Retinal pigment epithelial cell (primary cell): Measurements from ENCODE around the gene EBF3.

Source experiments
- DNase-seq: peaks from one replicate; pipeline ENCODE4 v3.0.0-alpha.2; 2010; ENCODE audit warnings: low read depth
- H3K4me3 ChIP-seq: 2 replicates; pipeline ENCODE4 v1.5.1; 2011; ENCODE audit warnings: mild to moderate bottlenecking, low read length, control low read depth, moderate library complexity
- TF ChIP-seq, protein P1 (sequence below): conservative IDR thresholded peaks from 2 replicates; pipeline ENCODE4 v1.5.1; 2011; ENCODE audit warnings: low read depth, low read length, control low read depth, inconsistent platforms

The EBF3 gene

DNA sequence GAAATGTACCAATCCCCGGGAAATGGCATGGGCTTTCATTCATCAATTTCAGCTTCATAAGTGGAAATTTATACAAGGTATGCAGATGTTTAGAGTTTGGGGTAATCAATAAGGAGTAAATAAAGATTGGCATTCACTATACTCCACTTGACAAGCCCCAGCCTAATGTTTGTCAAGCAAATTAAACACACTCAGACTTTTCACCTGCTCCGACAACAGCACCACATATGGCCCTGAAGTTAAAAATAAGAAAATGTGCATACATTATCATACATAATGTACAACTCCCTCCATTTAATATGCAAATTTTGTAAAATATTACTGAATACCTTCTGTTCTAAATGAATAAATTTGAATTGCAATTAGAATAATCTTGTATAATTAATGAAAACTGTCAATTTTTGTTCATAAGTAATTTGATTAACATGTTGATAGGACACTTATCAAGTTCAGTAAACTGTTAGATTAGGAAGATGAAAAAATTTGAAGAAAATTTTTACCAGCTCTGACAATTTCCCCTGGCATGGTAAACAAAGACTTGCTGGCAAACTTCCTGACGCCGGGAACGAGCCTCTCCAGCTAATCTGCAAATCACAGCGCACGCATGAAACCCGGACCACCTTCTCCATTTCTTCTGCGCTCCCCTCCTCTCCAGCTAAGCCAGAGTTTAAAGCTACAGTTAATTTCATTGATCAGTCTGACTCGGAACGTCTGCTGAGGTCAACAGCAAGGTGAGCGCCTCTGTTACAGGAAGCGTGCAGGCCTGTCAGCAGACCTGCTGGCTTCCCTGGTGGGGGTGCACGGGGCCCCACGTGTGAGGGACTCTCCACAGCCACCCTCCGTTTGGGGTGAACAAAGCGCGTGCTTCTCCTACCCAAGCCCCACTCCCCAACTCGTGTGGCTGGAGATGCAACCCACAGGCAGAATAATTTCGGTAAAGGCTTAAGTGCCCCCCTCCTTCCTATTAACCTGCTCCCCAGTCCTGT lies 70.7 kb downstream of the EBF3 start:
- no peak for DNase-seq
- H3K4me3 ChIP-seq: no peak overlapping the region
- TF ChIP-seq, protein P1, sequence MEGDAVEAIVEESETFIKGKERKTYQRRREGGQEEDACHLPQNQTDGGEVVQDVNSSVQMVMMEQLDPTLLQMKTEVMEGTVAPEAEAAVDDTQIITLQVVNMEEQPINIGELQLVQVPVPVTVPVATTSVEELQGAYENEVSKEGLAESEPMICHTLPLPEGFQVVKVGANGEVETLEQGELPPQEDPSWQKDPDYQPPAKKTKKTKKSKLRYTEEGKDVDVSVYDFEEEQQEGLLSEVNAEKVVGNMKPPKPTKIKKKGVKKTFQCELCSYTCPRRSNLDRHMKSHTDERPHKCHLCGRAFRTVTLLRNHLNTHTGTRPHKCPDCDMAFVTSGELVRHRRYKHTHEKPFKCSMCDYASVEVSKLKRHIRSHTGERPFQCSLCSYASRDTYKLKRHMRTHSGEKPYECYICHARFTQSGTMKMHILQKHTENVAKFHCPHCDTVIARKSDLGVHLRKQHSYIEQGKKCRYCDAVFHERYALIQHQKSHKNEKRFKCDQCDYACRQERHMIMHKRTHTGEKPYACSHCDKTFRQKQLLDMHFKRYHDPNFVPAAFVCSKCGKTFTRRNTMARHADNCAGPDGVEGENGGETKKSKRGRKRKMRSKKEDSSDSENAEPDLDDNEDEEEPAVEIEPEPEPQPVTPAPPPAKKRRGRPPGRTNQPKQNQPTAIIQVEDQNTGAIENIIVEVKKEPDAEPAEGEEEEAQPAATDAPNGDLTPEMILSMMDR: no peak

DNA sequence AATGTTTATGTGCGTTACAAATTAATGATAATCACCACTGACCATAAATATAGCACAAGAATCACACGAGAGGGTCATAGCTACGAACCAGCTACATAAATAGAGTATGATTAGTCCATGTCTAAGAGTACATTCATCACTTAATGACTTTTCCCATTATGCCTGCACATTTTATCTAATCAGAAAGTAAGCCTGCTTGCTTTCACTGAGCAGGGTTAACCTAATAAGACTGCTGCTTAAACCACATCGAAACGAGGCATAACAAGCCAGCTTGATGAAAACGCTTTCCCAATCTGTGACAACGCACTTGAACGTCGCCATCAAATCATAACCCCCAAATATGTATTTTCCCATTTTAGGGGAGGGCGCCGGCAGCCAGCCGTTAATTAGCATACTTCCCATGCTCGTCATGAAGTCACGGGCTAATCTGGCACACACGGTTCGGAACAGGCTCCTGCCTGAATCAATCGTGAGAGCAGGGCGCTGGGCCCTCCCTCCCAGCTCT lies 71.5 kb downstream of the EBF3 start:
- TF ChIP-seq, protein P1: no peak
- no peak for DNase-seq
- H3K4me3 ChIP-seq: no peak overlapping the region

DNA sequence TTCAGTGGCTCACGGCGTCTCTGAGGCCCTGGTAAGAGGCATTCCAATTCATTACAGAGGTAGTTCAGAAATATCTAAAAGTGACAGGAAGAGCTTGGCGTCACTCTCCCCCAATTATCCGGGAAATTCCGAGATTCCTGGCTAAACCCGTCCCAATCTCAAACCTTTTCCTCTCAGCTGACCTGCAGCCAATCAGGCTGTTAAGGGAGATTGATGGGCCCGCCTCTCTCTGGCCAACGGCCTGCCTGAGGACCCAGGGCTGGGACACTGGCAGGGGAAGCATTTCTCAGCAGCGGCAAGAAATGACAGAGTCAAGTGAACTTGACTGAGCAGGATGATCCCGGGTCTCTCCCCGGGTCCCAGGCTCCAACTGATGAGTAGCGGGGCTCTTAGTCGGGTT lies 72.3 kb downstream of the EBF3 start:
- TF ChIP-seq, protein P1: no peak
- H3K4me3 ChIP-seq: no peak overlapping the region

DNA sequence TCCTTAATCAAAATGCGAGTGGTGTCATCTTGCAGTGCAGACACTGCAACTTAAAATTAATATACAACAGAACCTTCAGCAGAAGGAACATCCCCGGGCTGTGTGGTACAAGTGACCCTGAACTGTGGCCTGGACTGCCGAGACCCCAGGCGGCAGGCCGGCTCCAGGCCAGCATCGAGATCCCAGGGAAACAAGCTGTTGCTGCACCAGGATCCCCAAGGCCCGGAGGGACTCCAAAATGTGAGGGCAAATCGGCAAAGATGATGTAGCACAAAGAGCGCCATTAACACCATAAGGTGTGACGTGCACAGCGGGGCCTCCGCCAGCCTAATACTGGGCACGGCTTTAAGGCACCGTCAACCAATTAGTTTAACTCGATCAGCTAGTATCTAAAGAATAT lies 73.9 kb downstream of the EBF3 start:
- TF ChIP-seq, protein P1: no peak
- no peak for DNase-seq
- H3K4me3 ChIP-seq: no peak overlapping the region

More for the DNA sequence above, 72.3 kb downstream of the EBF3 start:
- DNase-seq: no peak

DNA sequence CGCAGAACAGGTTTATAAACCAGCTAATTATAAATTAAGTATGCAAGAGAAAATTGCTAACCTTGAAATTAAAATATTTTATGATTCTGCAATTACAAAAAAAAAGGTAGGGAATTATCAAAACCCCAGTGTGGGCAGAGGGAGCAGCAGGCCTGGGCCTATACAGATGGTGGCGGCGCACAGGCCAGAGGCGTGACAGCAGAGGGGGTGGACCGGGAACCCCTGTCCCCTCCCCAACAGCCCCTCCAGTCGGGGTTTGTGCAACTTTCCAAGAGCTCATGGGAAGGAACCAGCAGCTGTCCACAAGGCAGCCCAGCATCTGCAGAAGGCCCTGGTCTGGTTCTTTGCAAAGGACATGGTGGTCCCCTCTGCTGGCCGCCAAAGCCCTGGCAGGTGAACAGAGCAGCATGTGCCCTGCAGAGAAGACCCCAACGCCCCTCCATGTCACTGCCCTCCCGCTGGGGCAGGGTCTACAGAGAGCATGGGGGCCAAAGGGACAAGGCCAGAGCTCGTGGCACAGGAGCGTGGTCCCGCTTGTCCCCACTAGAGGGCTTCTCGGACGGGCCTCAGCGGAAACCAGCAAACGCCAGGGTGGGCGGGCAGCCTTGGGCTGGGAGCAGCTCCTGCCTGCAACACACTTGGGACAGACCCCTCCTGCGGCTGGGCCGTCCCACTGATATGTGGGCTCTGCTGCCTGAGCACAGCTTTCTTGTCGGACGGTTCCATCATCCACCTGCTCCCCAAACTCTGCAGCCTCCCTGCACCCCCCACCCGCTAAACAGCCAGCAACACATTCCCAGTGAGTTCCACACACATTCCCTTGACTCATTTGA lies 75.1 kb downstream of the EBF3 start:
- DNase-seq: no peak
- TF ChIP-seq, protein P1: peak; percentile 31
- H3K4me3 ChIP-seq: no peak overlapping the region

DNA sequence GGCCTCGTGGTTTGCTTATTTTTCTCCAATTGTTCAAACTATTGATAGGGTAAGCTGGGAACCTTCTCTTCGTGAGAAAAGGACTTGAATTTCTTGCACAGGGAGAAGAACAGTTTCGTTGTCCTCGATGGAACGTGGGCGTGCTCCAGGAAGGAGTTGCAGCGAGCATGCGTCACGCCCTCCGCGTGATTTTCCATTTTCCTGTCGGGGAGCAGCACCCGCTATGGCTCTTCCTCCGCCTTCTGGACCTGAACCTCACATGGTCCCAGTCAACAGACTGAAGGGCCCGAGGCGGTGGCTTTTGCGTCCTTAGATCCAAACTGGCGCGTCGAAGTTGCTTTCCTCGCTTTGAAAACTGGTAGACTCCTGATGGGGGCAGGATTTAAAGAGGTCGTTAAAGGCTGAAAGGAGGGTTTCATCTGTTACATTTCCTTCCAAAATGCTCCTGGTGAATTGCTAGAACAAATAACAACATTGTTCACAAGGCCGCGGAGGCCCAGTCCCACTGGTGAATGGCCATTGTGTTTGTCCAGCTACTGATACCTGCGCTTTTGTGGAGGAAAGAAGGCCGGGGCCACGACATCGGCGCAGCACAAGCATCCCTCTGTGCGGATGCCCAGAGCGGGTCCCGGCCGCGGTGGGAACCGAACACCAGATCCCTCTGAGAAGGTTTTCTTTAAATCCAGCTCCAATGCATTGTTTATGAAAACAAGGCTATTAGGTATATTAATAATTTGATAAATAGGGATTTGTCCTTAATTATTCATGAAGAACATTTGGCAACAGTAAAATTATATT lies 75.9 kb downstream of the EBF3 start:
- no peak overlapping the region for H3K4me3 ChIP-seq
- TF ChIP-seq, protein P1: no peak
- DNase-seq: no peak
